ENCODE measurements around the gene TM7SF2.

Gene TM7SF2

DNA sequence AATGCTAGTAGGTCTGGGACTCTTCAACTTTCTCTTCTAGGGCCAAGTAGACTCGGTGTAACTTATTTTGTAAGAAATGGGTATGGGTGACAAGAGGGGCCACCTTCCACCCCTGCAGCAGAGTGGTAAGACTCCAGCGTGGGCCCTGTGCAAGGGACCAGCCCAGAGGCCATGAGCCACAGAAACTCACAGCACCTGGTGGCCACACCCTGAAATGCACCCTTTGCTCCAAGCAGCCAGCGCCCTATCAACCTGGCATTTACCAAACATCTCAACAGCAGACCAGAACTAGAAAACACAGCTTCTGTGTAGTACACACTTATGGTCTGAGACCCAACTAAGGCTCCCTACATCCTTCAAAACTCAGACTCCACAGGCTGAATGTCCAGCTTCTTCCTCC lies 33.5 kb upstream of the TM7SF2 start:
- no peaks in the 10 kb centered on the region for H3K27me3 ChIP-seq (ENCODE audit: control insufficient read depth in 1 of 2, insufficient read depth in 2 of 2, low read length in 2 of 2)
- no peak overlapping the region for H3K9ac ChIP-seq (ENCODE audit: low read length in 2 of 2)
- H3K4me1 ChIP-seq (ENCODE audit: control insufficient read depth, insufficient read depth, low read length), result peaks cover under 1% of the 10 kb centered on the region
- H3K4me3 ChIP-seq (ENCODE audit: low read length in 2 of 2), result no peak overlapping the region
- H3K36me3 ChIP-seq (ENCODE audit: control insufficient read depth in 2 of 2, insufficient read depth in 2 of 2, low read length in 2 of 2), result no peaks in the 10 kb centered on the region
- no peaks in the 10 kb centered on the region for H3K9me3 ChIP-seq (ENCODE audit: control insufficient read depth in 2 of 2, low read length in 2 of 2)
- H3K27ac ChIP-seq (ENCODE audit: low read length), result no peak overlapping the region

DNA sequence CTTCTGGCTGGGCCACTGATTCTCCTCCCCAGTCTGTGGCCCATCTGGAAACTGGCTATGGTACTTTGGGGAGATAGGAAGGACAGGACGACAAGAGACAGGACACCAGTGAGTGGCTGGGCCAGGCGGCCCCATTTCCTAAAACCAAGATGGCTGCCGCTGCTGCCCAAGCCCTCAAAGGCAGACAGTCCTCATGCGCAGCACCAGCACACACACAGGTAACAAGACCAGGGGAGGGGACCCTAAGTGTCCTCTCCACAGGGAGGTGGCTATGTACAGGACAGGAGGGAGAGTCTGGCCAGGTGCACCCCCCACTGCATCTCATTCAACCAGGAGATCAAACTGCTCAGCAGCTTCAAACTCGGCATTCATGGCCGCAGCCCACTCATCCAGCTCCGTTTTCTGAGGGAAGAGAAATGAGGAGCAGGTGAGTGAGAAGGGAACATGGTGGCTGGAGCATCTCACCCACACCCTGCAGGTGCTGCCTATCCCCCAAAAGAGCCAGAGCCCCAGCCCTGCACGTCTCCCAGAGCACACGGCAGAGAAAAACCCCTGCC lies 32.8 kb upstream of the TM7SF2 start:
- Histone ChIP-seq H3K4me3 (ENCODE audit: low read length in 2 of 2) (no peak overlapping the region), H3K9me3 (ENCODE audit: control insufficient read depth in 2 of 2, low read length in 2 of 2) (no peaks in the 10 kb centered on the region), H3K27ac (ENCODE audit: low read length) (no peak overlapping the region), H3K9ac (ENCODE audit: low read length in 2 of 2) (no peak overlapping the region), H3K27me3 (ENCODE audit: control insufficient read depth in 1 of 2, insufficient read depth in 2 of 2, low read length in 2 of 2) (no peaks in the 10 kb centered on the region), H3K36me3 (ENCODE audit: control insufficient read depth in 2 of 2, insufficient read depth in 2 of 2, low read length in 2 of 2) (no peaks in the 10 kb centered on the region), H3K4me1 (ENCODE audit: control insufficient read depth, insufficient read depth, low read length) (peaks cover 8% of the 10 kb centered on the region)

DNA sequence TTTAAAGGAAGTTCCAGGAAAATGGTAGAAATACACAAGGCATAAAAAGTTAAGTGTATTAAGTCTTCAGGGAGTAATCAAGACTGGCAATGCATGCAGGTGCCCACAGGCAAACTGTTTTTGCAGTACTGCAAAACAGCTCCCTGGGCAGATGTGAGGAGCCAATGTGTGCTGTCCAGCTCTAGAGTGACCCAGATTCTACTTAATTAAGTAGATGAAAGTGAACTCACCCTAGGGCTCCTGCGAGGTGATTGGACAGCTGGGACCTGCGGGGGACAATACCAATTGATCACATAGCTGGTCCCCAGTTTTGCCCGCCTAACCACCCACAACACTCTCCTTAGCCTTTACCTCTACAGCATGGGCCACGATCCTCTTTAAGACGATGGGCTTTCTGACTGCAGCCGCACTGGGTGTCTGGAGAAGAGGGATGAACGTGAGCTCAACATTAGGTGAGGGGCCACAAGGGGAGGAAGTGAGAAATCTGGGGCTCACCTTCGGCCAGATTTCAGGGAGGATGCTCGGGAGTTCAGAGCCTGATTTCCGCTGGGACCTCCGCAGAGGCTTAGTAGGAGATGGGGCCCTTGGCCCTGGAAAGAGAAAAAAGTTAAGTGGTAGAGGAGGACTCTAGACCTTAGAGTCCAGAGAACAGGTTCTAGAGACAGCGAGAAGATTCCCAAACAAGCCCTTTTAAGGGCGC lies 28.4 kb upstream of the TM7SF2 start:
- H3K9ac ChIP-seq (ENCODE audit: low read length in 2 of 2), result peak overlapping the region in 1 of 2 donors; percentile 77

DNA sequence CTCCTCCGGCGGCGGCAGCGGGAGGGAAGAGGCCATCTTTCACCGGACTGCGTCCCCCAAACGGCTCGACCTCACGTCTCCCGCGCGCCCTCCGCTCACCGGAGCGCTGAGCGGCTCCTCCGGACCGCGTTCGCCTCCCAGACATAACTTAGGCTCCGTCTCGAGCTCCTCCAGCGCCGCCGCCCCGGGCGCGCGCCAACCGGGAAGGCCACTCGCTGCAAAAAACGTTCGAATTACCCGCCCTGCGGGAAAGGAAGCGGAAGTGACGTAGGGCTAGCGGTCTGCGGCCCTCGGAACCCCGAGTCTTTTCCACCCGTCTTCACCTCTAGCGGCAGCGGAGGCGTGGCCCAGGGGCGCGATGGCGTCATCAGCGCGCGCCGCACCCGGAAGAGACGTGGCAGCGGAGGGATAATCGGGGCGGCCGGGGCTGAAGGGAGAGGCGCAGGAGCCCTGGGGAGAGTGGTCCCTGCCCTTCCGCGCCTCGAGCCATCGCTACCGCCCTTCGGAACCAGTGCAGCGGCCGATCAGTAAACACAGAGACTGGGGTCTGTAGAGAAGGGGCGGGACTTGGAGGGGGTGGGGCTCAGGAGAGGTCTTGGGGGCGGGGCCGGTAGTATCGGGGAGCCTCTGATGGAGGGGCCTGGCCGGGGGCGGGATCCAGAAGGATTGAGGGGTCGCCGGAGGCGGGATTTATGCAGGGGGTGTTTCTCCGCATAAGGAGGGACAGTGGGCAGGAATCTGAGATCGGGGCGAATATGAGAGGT lies 27.7 kb upstream of the TM7SF2 start, which contains the start of the genes CDCA5 and ZFPL1:
TSS of gene CDCA5 (minus strand) at position 207 of the 764 bp plus-strand sequence. CDS start at position 145, 62 bp downstream.
TSS of gene ZFPL1 (plus strand) at position 389 of the 764 bp plus-strand sequence. CDS start 477 bp downstream, outside the sequence.
- H3K9ac ChIP-seq (ENCODE audit: low read length in 2 of 2), result peak within 1 kb of the TSS; percentile 77 to 88
- H3K36me3 ChIP-seq (ENCODE audit: control insufficient read depth in 2 of 2, insufficient read depth in 2 of 2, low read length in 2 of 2), result peaks cover 27 to 32% of the 10 kb centered on the region in 2 donors
- no peaks in the 10 kb centered on the region for H3K9me3 ChIP-seq (ENCODE audit: control insufficient read depth in 2 of 2, low read length in 2 of 2)

More for the DNA sequence above, 28.4 kb upstream of the TM7SF2 start:
- Histone ChIP-seq H3K4me3 (ENCODE audit: low read length in 2 of 2) (peak overlapping the region; percentile 67 to 85), H3K27ac (ENCODE audit: low read length) (peak overlapping the region; percentile 80), H3K27me3 (ENCODE audit: control insufficient read depth in 1 of 2, insufficient read depth in 2 of 2, low read length in 2 of 2) (no peaks in the 10 kb centered on the region), H3K4me1 (ENCODE audit: control insufficient read depth, insufficient read depth, low read length) (peaks cover 21% of the 10 kb centered on the region), H3K36me3 (ENCODE audit: control insufficient read depth in 2 of 2, insufficient read depth in 2 of 2, low read length in 2 of 2) (peaks cover 19 to 26% of the 10 kb centered on the region in 2 donors), H3K9me3 (ENCODE audit: control insufficient read depth in 2 of 2, low read length in 2 of 2) (no peaks in the 10 kb centered on the region)

DNA sequence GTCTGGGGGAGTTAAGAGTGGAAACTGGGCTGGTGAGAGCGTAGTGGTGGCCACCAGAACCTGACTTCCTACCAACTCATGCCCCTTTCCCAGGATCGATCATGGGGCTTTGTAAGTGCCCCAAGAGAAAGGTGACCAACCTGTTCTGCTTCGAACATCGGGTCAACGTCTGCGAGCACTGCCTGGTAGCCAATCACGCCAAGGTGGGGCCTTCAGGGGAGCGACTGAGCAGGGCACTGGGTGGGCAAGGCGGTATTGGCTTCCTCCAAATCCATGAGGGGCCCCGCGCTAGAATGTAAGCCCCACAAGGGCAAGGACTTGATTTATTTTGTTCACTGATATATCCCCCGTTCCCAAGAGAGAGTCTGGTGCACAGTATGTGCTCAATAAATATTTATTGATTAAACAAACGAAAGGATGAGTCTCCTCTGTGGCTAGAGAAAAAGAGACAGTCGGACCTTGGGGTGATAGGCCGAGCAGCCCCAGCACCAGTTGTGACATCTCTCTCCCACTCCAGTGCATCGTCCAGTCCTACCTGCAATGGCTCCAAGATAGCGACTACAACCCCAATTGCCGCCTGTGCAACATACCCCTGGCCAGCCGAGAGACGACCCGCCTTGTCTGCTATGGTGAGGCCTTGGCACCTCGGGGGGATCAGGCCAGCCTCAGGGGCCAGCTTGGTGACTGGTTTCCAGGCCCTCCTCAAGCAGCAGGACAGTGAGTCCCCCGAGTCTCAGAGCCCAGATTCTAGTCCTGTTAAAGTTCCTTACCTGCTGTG lies 26.9 kb upstream of the TM7SF2 start:
- H3K4me1 ChIP-seq (ENCODE audit: control insufficient read depth, insufficient read depth, low read length), result peaks cover 21% of the 10 kb centered on the region
- peaks cover 28 to 35% of the 10 kb centered on the region in 2 donors for H3K36me3 ChIP-seq (ENCODE audit: control insufficient read depth in 2 of 2, insufficient read depth in 2 of 2, low read length in 2 of 2)
- H3K9ac ChIP-seq (ENCODE audit: low read length in 2 of 2), result peak overlapping the region; percentile 77 to 88
- peak overlapping the region; percentile 79 to 85 for H3K4me3 ChIP-seq (ENCODE audit: low read length in 2 of 2)
- H3K27me3 ChIP-seq (ENCODE audit: control insufficient read depth in 1 of 2, insufficient read depth in 2 of 2, low read length in 2 of 2), result no peaks in the 10 kb centered on the region
- no peaks in the 10 kb centered on the region for H3K9me3 ChIP-seq (ENCODE audit: control insufficient read depth in 2 of 2, low read length in 2 of 2)
- H3K27ac ChIP-seq (ENCODE audit: low read length), result peak overlapping the region; percentile 80

More for the DNA sequence above, 27.7 kb upstream of the TM7SF2 start, which contains the start of the genes CDCA5 and ZFPL1:
- Histone ChIP-seq H3K4me1 (ENCODE audit: control insufficient read depth, insufficient read depth, low read length) (peaks cover 21% of the 10 kb centered on the region), H3K27me3 (ENCODE audit: control insufficient read depth in 1 of 2, insufficient read depth in 2 of 2, low read length in 2 of 2) (no peaks in the 10 kb centered on the region), H3K27ac (ENCODE audit: low read length) (peak within 1 kb of the TSS; percentile 80), H3K4me3 (ENCODE audit: low read length in 2 of 2) (peak within 1 kb of the TSS; percentile 79 to 85)

DNA sequence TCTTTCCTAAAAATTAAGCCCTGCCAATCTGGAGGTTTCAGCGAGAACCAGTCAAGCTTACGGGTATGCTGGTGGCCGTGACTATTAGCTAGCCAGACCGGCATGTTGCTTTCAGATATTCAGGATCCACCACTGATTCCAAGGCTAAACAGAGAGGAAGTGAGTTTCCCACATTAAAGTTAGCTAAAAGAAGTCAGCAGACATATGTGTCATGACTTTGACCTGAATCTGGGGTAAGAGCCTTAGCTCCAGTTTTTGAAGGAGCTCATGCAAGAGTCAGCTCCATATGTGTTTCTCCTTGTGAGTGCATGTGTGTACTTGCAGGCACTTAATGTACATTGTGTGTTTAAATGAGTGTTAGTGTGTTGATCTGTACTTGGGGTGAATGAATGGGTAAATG lies 26.2 kb upstream of the TM7SF2 start:
- no peak overlapping the region for H3K27ac ChIP-seq (ENCODE audit: low read length)
- peaks cover 21% of the 10 kb centered on the region for H3K4me1 ChIP-seq (ENCODE audit: control insufficient read depth, insufficient read depth, low read length)
- peaks cover 28 to 35% of the 10 kb centered on the region in 2 donors for H3K36me3 ChIP-seq (ENCODE audit: control insufficient read depth in 2 of 2, insufficient read depth in 2 of 2, low read length in 2 of 2)

DNA sequence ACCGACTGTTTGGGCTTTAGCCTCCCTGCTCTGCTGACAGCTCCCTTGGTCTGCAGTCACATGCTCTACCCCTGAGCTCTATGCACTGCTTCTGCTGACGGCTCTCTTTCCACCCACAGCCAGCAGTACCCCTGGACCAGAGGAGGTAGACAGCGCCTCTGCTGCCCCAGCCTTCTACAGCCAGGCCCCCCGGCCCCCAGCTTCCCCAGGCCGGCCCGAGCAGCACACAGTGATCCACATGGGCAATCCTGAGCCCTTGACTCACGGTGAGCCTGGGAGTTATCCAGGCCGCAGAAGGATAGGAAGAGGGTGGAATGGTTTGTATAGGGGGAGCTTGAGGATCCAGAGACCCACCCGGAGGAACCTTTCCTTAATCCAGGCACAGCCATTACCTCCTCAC lies 24.9 kb upstream of the TM7SF2 start:
- no peak overlapping the region for H3K27ac ChIP-seq (ENCODE audit: low read length)
- H3K9ac ChIP-seq (ENCODE audit: low read length in 2 of 2), result no peak overlapping the region
- H3K36me3 ChIP-seq (ENCODE audit: control insufficient read depth in 2 of 2, insufficient read depth in 2 of 2, low read length in 2 of 2), result peaks cover 28 to 35% of the 10 kb centered on the region in 2 donors
- H3K4me1 ChIP-seq (ENCODE audit: control insufficient read depth, insufficient read depth, low read length), result peaks cover 21% of the 10 kb centered on the region
- no peak overlapping the region for H3K4me3 ChIP-seq (ENCODE audit: low read length in 2 of 2)
- no peaks in the 10 kb centered on the region for H3K9me3 ChIP-seq (ENCODE audit: control insufficient read depth in 2 of 2, low read length in 2 of 2)
- H3K27me3 ChIP-seq (ENCODE audit: control insufficient read depth in 1 of 2, insufficient read depth in 2 of 2, low read length in 2 of 2), result no peaks in the 10 kb centered on the region

More for the DNA sequence above, 26.2 kb upstream of the TM7SF2 start:
- no peaks in the 10 kb centered on the region for H3K9me3 ChIP-seq (ENCODE audit: control insufficient read depth in 2 of 2, low read length in 2 of 2)
- H3K9ac ChIP-seq (ENCODE audit: low read length in 2 of 2), result no peak overlapping the region
- H3K4me3 ChIP-seq (ENCODE audit: low read length in 2 of 2), result no peak overlapping the region
- H3K27me3 ChIP-seq (ENCODE audit: control insufficient read depth in 1 of 2, insufficient read depth in 2 of 2, low read length in 2 of 2), result no peaks in the 10 kb centered on the region

DNA sequence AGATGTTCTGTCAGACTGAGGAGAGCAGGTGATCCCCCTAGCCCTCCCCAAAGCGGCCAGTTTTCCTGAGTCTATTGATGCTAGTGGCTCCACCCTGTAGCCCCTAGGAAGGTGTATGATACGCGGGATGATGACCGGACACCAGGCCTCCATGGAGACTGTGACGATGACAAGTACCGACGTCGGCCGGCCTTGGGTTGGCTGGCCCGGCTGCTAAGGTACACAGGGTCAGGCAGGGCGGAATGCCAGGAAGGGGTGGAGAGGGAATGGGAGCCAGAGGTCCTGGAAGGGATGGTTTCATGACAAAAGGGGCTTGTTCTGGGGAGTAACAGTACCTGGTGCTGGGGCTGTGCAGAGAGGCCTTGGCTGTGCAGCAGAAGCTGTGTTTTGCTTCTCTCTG lies 24.5 kb upstream of the TM7SF2 start:
- H3K4me3 ChIP-seq (ENCODE audit: low read length in 2 of 2), result no peak overlapping the region
- H3K27ac ChIP-seq (ENCODE audit: low read length), result no peak overlapping the region
- no peaks in the 10 kb centered on the region for H3K27me3 ChIP-seq (ENCODE audit: control insufficient read depth in 1 of 2, insufficient read depth in 2 of 2, low read length in 2 of 2)
- peaks cover 21% of the 10 kb centered on the region for H3K4me1 ChIP-seq (ENCODE audit: control insufficient read depth, insufficient read depth, low read length)
- H3K36me3 ChIP-seq (ENCODE audit: control insufficient read depth in 2 of 2, insufficient read depth in 2 of 2, low read length in 2 of 2), result peaks cover 28 to 35% of the 10 kb centered on the region in 2 donors
- no peaks in the 10 kb centered on the region for H3K9me3 ChIP-seq (ENCODE audit: control insufficient read depth in 2 of 2, low read length in 2 of 2)
- no peak overlapping the region for H3K9ac ChIP-seq (ENCODE audit: low read length in 2 of 2)

DNA sequence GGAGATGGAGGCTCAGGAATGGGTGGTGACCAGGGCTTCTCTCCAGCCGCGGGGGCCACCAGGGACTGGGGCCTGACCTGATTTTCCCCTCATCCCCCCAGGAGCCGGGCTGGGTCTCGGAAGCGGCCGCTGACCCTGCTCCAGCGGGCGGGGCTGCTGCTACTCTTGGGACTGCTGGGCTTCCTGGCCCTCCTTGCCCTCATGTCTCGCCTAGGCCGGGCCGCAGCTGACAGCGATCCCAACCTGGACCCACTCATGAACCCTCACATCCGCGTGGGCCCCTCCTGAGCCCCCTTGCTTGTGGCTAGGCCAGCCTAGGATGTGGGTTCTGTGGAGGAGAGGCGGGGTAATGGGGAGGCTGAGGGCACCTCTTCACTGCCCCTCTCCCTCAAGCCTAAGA lies 23.8 kb upstream of the TM7SF2 start:
- Histone ChIP-seq H3K36me3 (ENCODE audit: control insufficient read depth in 2 of 2, insufficient read depth in 2 of 2, low read length in 2 of 2) (peaks cover 28 to 35% of the 10 kb centered on the region in 2 donors), H3K27me3 (ENCODE audit: control insufficient read depth in 1 of 2, insufficient read depth in 2 of 2, low read length in 2 of 2) (no peaks in the 10 kb centered on the region), H3K9ac (ENCODE audit: low read length in 2 of 2) (no peak overlapping the region)

DNA sequence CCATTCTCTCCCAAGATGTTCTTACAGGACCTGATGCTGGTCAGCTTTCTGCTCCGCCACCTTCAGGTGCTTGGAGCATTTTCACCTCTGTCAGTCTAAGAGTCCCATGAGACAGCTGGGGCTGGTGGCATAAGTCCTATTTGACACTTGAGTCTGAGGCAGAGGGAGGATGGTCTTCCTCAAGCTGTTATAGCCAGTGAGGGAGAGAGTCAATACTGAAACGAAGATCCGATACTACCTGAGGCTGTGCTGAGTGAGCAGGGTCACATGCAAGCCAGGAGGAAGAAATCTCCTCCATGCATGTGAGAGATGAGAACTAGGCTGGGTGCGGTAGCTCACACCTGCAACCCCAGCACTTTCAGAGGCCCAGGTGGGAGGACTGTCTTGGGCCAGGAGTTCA lies 22.1 kb upstream of the TM7SF2 start:
- no peak overlapping the region for H3K27ac ChIP-seq (ENCODE audit: low read length)
- peaks cover 28 to 35% of the 10 kb centered on the region in 2 donors for H3K36me3 ChIP-seq (ENCODE audit: control insufficient read depth in 2 of 2, insufficient read depth in 2 of 2, low read length in 2 of 2)

More for the DNA sequence above, 23.8 kb upstream of the TM7SF2 start:
- Histone ChIP-seq H3K9me3 (ENCODE audit: control insufficient read depth in 2 of 2, low read length in 2 of 2) (no peaks in the 10 kb centered on the region), H3K4me3 (ENCODE audit: low read length in 2 of 2) (no peak overlapping the region), H3K4me1 (ENCODE audit: control insufficient read depth, insufficient read depth, low read length) (peaks cover 21% of the 10 kb centered on the region), H3K27ac (ENCODE audit: low read length) (no peak overlapping the region)

More for the DNA sequence above, 22.1 kb upstream of the TM7SF2 start:
- Histone ChIP-seq H3K4me1 (ENCODE audit: control insufficient read depth, insufficient read depth, low read length) (peaks cover 10% of the 10 kb centered on the region), H3K9me3 (ENCODE audit: control insufficient read depth in 2 of 2, low read length in 2 of 2) (no peaks in the 10 kb centered on the region), H3K4me3 (ENCODE audit: low read length in 2 of 2) (no peak overlapping the region), H3K9ac (ENCODE audit: low read length in 2 of 2) (no peak overlapping the region), H3K27me3 (ENCODE audit: control insufficient read depth in 1 of 2, insufficient read depth in 2 of 2, low read length in 2 of 2) (no peaks in the 10 kb centered on the region)

Measured in stomach smooth muscle (tissue), 2 donors.